GM12872 (cell line): ENCODE measurements around the gene MPP3.

Experiments
- TF ChIP-seq, protein P1 (sequence below): IDR thresholded peaks from 3 replicates; pipeline ENCODE4 v1.5.1; 2011; ENCODE audit warnings: low read depth, mild to moderate bottlenecking, low read length, moderate library complexity; ENCODE audit not compliant: insufficient read depth

The MPP3 gene

GRCh38 chr17:43808076-43808475, 24.9 kb downstream of the MPP3 start:
- TF ChIP-seq, protein P1, sequence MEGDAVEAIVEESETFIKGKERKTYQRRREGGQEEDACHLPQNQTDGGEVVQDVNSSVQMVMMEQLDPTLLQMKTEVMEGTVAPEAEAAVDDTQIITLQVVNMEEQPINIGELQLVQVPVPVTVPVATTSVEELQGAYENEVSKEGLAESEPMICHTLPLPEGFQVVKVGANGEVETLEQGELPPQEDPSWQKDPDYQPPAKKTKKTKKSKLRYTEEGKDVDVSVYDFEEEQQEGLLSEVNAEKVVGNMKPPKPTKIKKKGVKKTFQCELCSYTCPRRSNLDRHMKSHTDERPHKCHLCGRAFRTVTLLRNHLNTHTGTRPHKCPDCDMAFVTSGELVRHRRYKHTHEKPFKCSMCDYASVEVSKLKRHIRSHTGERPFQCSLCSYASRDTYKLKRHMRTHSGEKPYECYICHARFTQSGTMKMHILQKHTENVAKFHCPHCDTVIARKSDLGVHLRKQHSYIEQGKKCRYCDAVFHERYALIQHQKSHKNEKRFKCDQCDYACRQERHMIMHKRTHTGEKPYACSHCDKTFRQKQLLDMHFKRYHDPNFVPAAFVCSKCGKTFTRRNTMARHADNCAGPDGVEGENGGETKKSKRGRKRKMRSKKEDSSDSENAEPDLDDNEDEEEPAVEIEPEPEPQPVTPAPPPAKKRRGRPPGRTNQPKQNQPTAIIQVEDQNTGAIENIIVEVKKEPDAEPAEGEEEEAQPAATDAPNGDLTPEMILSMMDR, result no peak

- TF ChIP-seq, protein P1, result no peak
Measured at GRCh38 chr17:43805117-43805516, 27.8 kb downstream of the MPP3 start.

- TF ChIP-seq, protein P1, result no peak
Measured at GRCh38 chr17:43803758-43804157, 29.2 kb downstream of the MPP3 start.

DNA sequence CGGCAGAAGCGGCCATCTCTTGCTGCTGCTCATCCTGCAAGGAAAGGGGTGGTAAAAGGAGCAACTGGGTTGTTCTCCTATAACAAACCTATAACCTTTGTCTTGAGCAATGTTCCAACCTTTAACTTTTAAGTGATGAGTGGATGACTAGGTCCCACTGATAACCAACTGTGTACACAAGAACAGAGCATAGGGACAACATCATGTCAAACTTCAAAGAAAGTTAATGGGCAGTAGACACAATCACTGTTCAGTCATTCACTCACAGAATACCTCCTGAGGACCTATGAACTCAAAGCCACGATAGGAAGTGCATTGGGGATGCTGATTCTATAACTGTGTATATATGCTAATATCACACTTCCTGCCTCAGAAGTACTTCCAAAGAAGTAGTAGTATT, 31.1 kb downstream of the MPP3 start:
- TF ChIP-seq, protein P1, result no peak

GRCh38 chr17:43800736-43801135, 32.2 kb downstream of the MPP3 start:
- TF ChIP-seq, protein P1, result no peak

DNA sequence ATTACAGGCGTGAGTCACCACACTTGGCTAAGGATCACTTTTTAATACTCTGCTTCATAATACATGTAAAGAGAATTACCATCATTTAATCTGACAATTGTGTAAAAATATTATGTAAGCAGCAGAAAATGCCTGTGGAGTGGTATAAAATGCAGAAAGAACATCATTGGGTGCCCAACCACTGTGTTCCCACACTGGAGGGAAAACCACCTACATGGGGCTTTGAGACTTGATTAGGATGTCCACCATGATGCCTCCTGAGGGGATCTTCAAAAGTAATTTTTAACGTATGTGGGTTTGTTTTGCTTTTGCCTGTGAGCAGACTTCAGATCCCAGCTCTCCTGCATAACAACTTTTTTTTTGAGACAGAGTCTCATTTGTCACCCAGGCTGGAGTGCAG, 33.9 kb downstream of the MPP3 start:
- TF ChIP-seq, protein P1, result no peak

DNA sequence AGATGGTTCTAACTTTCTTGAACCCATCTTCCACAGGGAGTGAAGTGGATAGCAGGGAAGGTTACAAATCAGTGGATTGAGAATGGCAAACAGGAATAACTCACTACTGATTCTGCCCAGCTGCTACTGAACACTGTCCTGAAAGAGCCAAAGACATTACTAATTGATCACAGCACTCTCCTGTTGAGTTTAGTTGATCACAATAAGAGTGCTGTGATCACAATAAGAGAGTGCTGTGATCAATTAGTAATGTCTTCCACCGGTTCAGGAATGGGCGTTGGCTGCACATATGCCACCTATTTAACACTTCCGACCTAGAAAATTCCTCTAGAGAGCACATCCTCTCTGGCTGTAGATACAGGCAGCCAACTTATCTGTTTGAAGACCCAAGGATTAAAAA, 41.4 kb downstream of the MPP3 start:
- TF ChIP-seq, protein P1, result no peak
